PC-3 (cell line): ENCODE results near the gene DHRS11.

Experiments used
- CTCF ChIP-seq: fragments of 300-600 bp; sonication (generic); conservative IDR thresholded peaks from 2 replicates; pipeline ENCODE4 v1.5.1; 2017; ENCODE audit warnings: antibody characterized with exemption, low read depth, mild to moderate bottlenecking, low read length
- EZH2phosphoT487 ChIP-seq: fragments of 300-600 bp; sonication (generic); IDR thresholded peaks from 2 replicates; pipeline ENCODE4 v1.6.1; 2018; ENCODE audit warnings: mild to moderate bottlenecking, antibody characterized with exemption, low read length, borderline replicate concordance

- no peak for TF ChIP-seq CTCF
- TF ChIP-seq EZH2phosphoT487 = no peak
These were observed 50.5 kb downstream of the DHRS11 start for GRCh38 chr17:36641877-36642845.
